Measurements from ENCODE around the gene CNST. TPM values are rescaled to one million over a fixed set of nuclear protein-coding genes. Genes with fewer than 3 reads are reported as not detected.

CNST gene
- total RNA-seq, 4 donors from 2014 or later = 21.2 to 31.2 (median 28.4) TPM

DNA sequence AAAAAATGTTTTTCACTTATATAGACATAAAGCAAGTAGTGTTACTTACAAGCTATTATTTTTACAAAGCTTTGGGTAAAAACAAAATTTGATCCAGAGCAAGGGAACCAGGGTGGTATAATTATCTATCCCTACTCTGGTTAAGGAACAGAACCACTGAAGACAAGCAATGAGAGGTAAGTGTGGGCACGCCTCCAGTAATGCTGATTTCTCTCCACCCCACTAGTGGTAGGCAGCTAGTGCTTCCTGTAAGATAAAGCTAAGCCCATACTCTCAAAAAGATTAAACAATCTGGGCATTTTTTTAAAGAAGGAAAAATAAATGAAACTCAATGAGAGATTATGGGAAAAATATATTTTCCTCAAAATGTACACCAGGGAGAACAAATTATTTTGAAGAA lies 22.3 kb upstream of the CNST start:
- intact Hi-C loops (cut with DNase I; ENCODE audit: low total_unique reads) = no loop called here

DNA sequence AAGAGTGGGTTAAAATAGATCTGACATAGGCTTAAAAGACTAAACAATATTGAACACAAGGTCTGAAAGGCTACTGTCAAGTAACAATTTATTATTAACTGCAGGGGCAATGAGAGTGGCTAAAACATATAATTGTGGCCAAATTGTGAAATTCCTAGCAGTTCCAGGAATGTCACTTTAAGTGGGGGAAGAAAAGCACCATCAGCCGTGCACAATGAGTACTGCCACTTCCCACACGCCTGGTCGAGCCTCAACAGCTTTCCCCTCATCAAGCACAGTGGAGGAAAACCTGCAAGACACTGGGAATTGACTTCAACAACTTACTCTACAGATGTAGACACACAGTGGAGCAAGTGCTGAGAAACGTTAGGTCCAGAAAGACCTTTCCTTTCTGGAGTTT lies 16.6 kb upstream of the CNST start:
- intact Hi-C loops (cut with DNase I; ENCODE audit: low total_unique reads) = no loop called here
- WGBS, 2 donors = 37 to 55% methylated on average over 4 of the region's 4 CpGs
- no peak overlapping the region for H3K4me3 ChIP-seq (ENCODE audit: low read depth, poor library complexity, severe bottlenecking)
- no peak for DNase-seq (ENCODE audit: low spot score in 2 of 2)
- TF ChIP-seq, protein P1, sequence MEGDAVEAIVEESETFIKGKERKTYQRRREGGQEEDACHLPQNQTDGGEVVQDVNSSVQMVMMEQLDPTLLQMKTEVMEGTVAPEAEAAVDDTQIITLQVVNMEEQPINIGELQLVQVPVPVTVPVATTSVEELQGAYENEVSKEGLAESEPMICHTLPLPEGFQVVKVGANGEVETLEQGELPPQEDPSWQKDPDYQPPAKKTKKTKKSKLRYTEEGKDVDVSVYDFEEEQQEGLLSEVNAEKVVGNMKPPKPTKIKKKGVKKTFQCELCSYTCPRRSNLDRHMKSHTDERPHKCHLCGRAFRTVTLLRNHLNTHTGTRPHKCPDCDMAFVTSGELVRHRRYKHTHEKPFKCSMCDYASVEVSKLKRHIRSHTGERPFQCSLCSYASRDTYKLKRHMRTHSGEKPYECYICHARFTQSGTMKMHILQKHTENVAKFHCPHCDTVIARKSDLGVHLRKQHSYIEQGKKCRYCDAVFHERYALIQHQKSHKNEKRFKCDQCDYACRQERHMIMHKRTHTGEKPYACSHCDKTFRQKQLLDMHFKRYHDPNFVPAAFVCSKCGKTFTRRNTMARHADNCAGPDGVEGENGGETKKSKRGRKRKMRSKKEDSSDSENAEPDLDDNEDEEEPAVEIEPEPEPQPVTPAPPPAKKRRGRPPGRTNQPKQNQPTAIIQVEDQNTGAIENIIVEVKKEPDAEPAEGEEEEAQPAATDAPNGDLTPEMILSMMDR (IDR thresholded peaks at IDR 0.05) = no peak
- no peak for TF ChIP-seq POLR2A (IDR thresholded peaks at IDR 0.05)

More for the DNA sequence above, 22.3 kb upstream of the CNST start:
- DNase-seq (ENCODE audit: low spot score in 2 of 2) = no peak
- WGBS, 2 donors = 87 to 97% methylated on average over 1 of the region's 1 CpG
- no peak for TF ChIP-seq POLR2A (IDR thresholded peaks at IDR 0.05)
- TF ChIP-seq, protein P1 (IDR thresholded peaks at IDR 0.05) = no peak
- H3K4me3 ChIP-seq (ENCODE audit: low read depth, poor library complexity, severe bottlenecking) = no peak overlapping the region

DNA sequence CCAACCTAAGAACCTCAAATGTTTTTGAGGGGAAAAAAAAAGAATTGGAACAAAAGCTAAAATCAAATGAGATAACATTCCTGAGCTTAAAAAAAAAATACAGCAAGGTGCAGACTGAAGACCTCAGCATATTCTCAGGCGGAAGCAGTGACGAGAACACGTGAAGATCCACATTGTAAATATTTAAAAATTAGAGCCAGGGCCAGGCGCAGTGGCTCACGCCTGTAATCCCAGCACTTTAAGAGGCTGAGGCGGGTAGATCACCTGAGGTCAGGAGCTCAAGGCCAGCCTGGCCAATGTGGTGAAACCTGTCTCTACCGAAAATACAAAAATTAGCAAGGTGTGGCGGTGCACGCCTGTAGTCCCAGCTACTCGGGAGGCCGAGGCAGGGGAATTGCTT lies 15.9 kb upstream of the CNST start:
- no peak overlapping the region for H3K4me3 ChIP-seq (ENCODE audit: low read depth, poor library complexity, severe bottlenecking)
- WGBS, 2 donors = 69 to 74% methylated on average over 11 of the region's 11 CpGs
- intact Hi-C loops (cut with DNase I; ENCODE audit: low total_unique reads) = no loop called here
- TF ChIP-seq, protein P1 (IDR thresholded peaks at IDR 0.05) = no peak
- no peak for TF ChIP-seq POLR2A (IDR thresholded peaks at IDR 0.05)
- peak in 1 of 2 donors; percentile 42 for DNase-seq (ENCODE audit: low spot score in 2 of 2)

DNA sequence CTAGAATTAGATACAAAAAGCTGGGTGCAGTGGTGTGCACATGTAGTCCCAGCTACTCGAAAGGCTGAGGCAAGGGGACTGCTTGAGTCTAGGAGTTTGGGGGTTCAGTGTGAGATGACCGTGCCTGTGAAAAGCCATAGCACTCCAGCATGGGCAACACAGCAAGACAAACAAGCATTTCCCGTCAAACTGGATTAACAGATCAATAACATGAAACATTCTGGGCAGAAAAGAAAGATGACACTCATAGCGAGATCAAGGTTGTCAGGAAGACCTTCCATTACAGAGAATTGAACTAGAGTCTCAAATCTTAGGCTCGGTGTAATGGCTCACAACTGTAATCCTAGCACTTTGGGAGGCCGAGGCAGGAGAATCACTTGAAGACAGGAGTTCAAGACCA lies 14.1 kb upstream of the CNST start:
- no peak for TF ChIP-seq POLR2A (IDR thresholded peaks at IDR 0.05)
- TF ChIP-seq, protein P1 (IDR thresholded peaks at IDR 0.05) = no peak
- intact Hi-C loops (cut with DNase I; ENCODE audit: low total_unique reads) = no loop called here
- peak in 1 of 2 donors; percentile 23 for DNase-seq (ENCODE audit: low spot score in 2 of 2)
- WGBS, 2 donors = 90 to 92% methylated on average over 6 of the region's 6 CpGs
- H3K4me3 ChIP-seq (ENCODE audit: low read depth, poor library complexity, severe bottlenecking) = no peak overlapping the region

DNA sequence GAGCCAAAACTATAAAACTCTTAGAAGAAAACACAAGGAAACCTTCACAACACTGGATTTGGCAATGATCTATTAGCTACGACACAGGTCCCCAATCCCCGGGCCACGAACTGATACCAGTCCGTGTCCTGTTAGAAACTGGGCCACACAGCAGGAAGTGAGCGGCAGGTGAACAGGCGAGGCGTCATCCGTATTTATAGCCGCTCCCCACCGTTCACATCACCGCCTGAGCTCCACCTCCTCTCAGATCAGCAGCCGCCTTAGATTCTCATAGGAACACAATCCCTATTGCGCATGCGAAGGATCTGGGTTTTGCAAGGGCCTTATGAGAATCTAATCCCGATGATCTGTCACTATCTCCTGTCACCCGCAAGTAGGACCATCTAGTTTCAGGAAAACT lies 12.1 kb upstream of the CNST start:
- no peak overlapping the region for H3K4me3 ChIP-seq (ENCODE audit: low read depth, poor library complexity, severe bottlenecking)
- DNase-seq (ENCODE audit: low spot score in 2 of 2) = peak in 1 of 2 donors; percentile 21
- 97% methylated on average over 16 of the region's 16 CpGs for WGBS, 2 donors
- intact Hi-C loops (cut with DNase I; ENCODE audit: low total_unique reads) = no loop called here
- TF ChIP-seq, protein P1 (IDR thresholded peaks at IDR 0.05) = no peak
- TF ChIP-seq POLR2A (IDR thresholded peaks at IDR 0.05) = no peak

DNA sequence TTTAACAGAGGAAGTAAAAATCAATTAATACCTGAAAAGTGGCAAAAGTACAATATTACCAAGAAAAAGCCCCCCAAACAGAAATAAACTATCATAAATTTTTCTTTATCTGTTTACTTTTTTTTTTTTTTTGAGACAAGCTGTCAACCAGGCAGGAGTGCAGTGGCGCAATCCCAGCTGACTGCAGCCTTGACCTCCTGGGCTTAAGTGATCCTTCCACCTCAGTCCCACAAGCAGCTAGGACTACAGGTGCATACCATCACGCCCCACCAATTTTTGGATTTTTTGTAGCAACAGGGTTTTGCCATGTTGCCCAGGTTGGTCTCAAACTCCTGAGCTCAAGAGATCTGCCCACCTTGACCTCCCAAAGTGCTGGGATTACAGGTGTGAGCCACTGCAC lies 8.2 kb upstream of the CNST start:
- 95 to 96% methylated on average over 2 of the region's 2 CpGs for WGBS, 2 donors
- H3K4me3 ChIP-seq (ENCODE audit: low read depth, poor library complexity, severe bottlenecking) = no peak overlapping the region
- intact Hi-C loops (cut with DNase I; ENCODE audit: low total_unique reads) = no loop called here
- TF ChIP-seq POLR2A (IDR thresholded peaks at IDR 0.05) = no peak
- TF ChIP-seq, protein P1 (IDR thresholded peaks at IDR 0.05) = no peak
- no peak for DNase-seq (ENCODE audit: low spot score in 2 of 2)

Measured in lower leg skin (tissue), 4 donors.